Body of pancreas (tissue), 4 donors: ENCODE results near the gene PRKG1.

ENCODE experiments used
- POLR2A ChIP-seq, 3 donors: fragments of 450-650 bp; IDR thresholded peaks; one replicate each; pipeline ENCODE4 v1.6.1; 2016; ENCODE audit warnings: antibody characterized with exemption in 3 of 3, mild to moderate bottlenecking in 2 of 3
- TF ChIP-seq, protein P1 (sequence below), 7 experiments: fragments of 450-650 bp in 4 of 7; fragments of 200-600 bp in 3 of 7; sonication (generic) in 3 of 7; IDR thresholded peaks; one replicate each; pipeline ENCODE4 v1.5.1; 2016 to 2019; ENCODE audit warnings: antibody characterized with exemption in 7 of 7

DNA sequence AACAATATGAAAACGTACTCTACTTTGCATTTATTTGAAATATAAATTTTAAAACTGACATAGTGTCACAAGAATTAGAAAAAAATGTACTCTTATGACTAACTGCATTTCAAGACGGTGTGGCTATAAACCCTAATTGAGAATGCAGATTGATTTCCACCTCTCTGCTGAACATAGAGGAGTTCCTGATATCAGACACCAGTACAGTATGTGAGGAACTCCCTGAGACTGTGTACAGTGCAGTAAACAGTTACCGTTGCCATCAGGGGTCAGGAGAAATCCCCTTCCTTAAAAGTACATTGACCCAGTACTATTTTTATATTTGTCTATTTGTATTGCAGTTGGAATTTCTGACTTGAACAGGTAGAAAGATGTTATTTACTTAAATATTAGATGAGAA is 1178.0 kb downstream of the PRKG1 start:
- no peak for TF ChIP-seq POLR2A (IDR thresholded peaks at IDR 0.05)
- TF ChIP-seq, protein P1, sequence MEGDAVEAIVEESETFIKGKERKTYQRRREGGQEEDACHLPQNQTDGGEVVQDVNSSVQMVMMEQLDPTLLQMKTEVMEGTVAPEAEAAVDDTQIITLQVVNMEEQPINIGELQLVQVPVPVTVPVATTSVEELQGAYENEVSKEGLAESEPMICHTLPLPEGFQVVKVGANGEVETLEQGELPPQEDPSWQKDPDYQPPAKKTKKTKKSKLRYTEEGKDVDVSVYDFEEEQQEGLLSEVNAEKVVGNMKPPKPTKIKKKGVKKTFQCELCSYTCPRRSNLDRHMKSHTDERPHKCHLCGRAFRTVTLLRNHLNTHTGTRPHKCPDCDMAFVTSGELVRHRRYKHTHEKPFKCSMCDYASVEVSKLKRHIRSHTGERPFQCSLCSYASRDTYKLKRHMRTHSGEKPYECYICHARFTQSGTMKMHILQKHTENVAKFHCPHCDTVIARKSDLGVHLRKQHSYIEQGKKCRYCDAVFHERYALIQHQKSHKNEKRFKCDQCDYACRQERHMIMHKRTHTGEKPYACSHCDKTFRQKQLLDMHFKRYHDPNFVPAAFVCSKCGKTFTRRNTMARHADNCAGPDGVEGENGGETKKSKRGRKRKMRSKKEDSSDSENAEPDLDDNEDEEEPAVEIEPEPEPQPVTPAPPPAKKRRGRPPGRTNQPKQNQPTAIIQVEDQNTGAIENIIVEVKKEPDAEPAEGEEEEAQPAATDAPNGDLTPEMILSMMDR (IDR thresholded peaks at IDR 0.05) = no peak
